Gastroesophageal sphincter (tissue), 2 donors: ENCODE results near the gene GPD1.

Source experiments
- POLR2A ChIP-seq, 2 donors: fragments of 450-650 bp; IDR thresholded peaks; one replicate each; pipeline ENCODE4 v1.6.1; 2017; ENCODE audit warnings: antibody characterized with exemption in 2 of 2, mild to moderate bottlenecking in 2 of 2, moderate library complexity in 1 of 2
- POLR2AphosphoS5 ChIP-seq: sonication (generic); formaldehyde crosslinking; IDR thresholded peaks from one replicate; pipeline ENCODE4 v1.6.1; 2017; ENCODE audit warnings: antibody characterized with exemption

- TF ChIP-seq POLR2AphosphoS5 (no peak), POLR2A (IDR thresholded peaks at IDR 0.05) (no peak)
These were observed 31.5 kb upstream of the GPD1 start for GRCh38 chr12:50072198-50072907.
